HEK293 (cell line): ENCODE results near the gene RPS27.

Source experiments
- GLI4 ChIP-seq: fragments of 450-650 bp; formaldehyde crosslinking; IDR thresholded peaks from 2 replicates; pipeline ENCODE4 v1.5.1; 2016; ENCODE audit warnings: missing biosample characterization, missing genetic modification characterization
- TCF7L2 ChIP-seq: IDR thresholded peaks from 2 replicates; pipeline ENCODE4 v1.6.1; 2011; ENCODE audit warnings: low read depth, mild to moderate bottlenecking, inconsistent platforms, low read length, moderate library complexity, borderline replicate concordance
- ZFP41 ChIP-seq: fragments of 450-650 bp; formaldehyde crosslinking; IDR thresholded peaks from 2 replicates; pipeline ENCODE4 v1.5.1; 2016; ENCODE audit warnings: missing biosample characterization, missing genetic modification characterization, borderline replicate concordance
- ZIC2 ChIP-seq: fragments of 450-650 bp; formaldehyde crosslinking; IDR thresholded peaks from 2 replicates; pipeline ENCODE4 v1.5.1; 2016; ENCODE audit warnings: missing biosample characterization, missing genetic modification characterization
- ZNF155 ChIP-seq: fragments of 450-650 bp; formaldehyde crosslinking; IDR thresholded peaks from 2 replicates; pipeline ENCODE4 v1.5.1; 2016; ENCODE audit warnings: missing biosample characterization, missing genetic modification characterization
- ZNF274 ChIP-seq, 2 experiments: fragments of 200-500 bp in 1 of 2; fragments of 450-650 bp in 1 of 2; sonication (Bioruptor generic) in 1 of 2; formaldehyde crosslinking in 1 of 2; IDR thresholded peaks; 2 replicates each; pipeline versions ENCODE4 v1.5.1 to v1.6.1; 2014 to 2016; ENCODE audit warnings: borderline replicate concordance in 1 of 2, inconsistent platforms in 1 of 2, low read length in 1 of 2, missing biosample characterization in 1 of 2, missing genetic modification characterization in 1 of 2
- ZNF521 ChIP-seq: fragments of 450-650 bp; formaldehyde crosslinking; IDR thresholded peaks from 2 replicates; pipeline ENCODE4 v1.5.1; 2017; ENCODE audit warnings: missing biosample characterization, mild to moderate bottlenecking, missing genetic modification characterization
- ZNF629 ChIP-seq: fragments of 450-650 bp; formaldehyde crosslinking; IDR thresholded peaks from 2 replicates; pipeline ENCODE4 v1.5.1; 2017; ENCODE audit warnings: missing biosample characterization, missing genetic modification characterization
- TF ChIP-seq, protein P1 (sequence below): fragments of 450-650 bp; formaldehyde crosslinking; IDR thresholded peaks from 2 replicates; pipeline ENCODE4 v1.5.1; 2016; ENCODE audit warnings: missing biosample characterization, missing genetic modification characterization
- TF ChIP-seq, protein P2 (sequence below): fragments of 450-650 bp; formaldehyde crosslinking; IDR thresholded peaks from 2 replicates; pipeline ENCODE4 v1.5.1; 2016; ENCODE audit warnings: missing biosample characterization, missing genetic modification characterization
- TF ChIP-seq, protein P3 (sequence below): fragments of 450-650 bp; formaldehyde crosslinking; IDR thresholded peaks from 2 replicates; pipeline ENCODE4 v1.5.1; 2016; ENCODE audit warnings: missing biosample characterization, missing genetic modification characterization, low read depth

GRCh38 chr1:153960206-153960605 is 30.4 kb upstream of the RPS27 start:
- TF ChIP-seq ZNF274 (IDR thresholded peaks at IDR 0.05; ENCODE audit: low read length), result no peak
- TF ChIP-seq ZNF274 (tag by site-specific recombination; IDR thresholded peaks at IDR 0.05; ENCODE audit: borderline replicate concordance), result no peak
- TF ChIP-seq, protein P1, sequence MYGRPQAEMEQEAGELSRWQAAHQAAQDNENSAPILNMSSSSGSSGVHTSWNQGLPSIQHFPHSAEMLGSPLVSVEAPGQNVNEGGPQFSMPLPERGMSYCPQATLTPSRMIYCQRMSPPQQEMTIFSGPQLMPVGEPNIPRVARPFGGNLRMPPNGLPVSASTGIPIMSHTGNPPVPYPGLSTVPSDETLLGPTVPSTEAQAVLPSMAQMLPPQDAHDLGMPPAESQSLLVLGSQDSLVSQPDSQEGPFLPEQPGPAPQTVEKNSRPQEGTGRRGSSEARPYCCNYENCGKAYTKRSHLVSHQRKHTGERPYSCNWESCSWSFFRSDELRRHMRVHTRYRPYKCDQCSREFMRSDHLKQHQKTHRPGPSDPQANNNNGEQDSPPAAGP (tag by site-specific recombination), result no peak
- TF ChIP-seq GLI4 (tag by site-specific recombination), result no peak
- TF ChIP-seq, protein P2, sequence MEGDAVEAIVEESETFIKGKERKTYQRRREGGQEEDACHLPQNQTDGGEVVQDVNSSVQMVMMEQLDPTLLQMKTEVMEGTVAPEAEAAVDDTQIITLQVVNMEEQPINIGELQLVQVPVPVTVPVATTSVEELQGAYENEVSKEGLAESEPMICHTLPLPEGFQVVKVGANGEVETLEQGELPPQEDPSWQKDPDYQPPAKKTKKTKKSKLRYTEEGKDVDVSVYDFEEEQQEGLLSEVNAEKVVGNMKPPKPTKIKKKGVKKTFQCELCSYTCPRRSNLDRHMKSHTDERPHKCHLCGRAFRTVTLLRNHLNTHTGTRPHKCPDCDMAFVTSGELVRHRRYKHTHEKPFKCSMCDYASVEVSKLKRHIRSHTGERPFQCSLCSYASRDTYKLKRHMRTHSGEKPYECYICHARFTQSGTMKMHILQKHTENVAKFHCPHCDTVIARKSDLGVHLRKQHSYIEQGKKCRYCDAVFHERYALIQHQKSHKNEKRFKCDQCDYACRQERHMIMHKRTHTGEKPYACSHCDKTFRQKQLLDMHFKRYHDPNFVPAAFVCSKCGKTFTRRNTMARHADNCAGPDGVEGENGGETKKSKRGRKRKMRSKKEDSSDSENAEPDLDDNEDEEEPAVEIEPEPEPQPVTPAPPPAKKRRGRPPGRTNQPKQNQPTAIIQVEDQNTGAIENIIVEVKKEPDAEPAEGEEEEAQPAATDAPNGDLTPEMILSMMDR (tag by site-specific recombination), result no peak
- no peak for TF ChIP-seq ZNF629 (tag by site-specific recombination)
- no peak for TF ChIP-seq TCF7L2
- TF ChIP-seq ZIC2 (tag by site-specific recombination), result no peak
- no peak for TF ChIP-seq ZFP41 (tag by site-specific recombination)
- TF ChIP-seq, protein P3, sequence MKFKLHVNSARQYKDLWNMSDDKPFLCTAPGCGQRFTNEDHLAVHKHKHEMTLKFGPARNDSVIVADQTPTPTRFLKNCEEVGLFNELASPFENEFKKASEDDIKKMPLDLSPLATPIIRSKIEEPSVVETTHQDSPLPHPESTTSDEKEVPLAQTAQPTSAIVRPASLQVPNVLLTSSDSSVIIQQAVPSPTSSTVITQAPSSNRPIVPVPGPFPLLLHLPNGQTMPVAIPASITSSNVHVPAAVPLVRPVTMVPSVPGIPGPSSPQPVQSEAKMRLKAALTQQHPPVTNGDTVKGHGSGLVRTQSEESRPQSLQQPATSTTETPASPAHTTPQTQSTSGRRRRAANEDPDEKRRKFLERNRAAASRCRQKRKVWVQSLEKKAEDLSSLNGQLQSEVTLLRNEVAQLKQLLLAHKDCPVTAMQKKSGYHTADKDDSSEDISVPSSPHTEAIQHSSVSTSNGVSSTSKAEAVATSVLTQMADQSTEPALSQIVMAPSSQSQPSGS (tag by site-specific recombination), result no peak
- TF ChIP-seq ZNF155 (tag by site-specific recombination), result no peak
- no peak for TF ChIP-seq ZNF521 (tag by site-specific recombination)
